H1 (cell line): ENCODE measurements around the gene HOXC13. TPM values are rescaled to one million over a fixed set of nuclear protein-coding genes. Genes with fewer than 3 reads are reported as not detected.

ENCODE experiments used
- polyA plus RNA-seq, 7 experiments: library from polyadenylated mRNA; depleted of rRNA in 3 of 7; stranded (reverse) in 5 of 7; unstranded in 2 of 7; fragments of >200 nt in 5 of 7; fragments of 200-250 nt in 2 of 7; gene quantifications; 1 replicate in 5 of 7; 2 replicates in 1 of 7; 4 replicates in 1 of 7; pipeline versions ENCODE4 v1.2.1 to v1.2.3, GENCODE V29; 2011 to 2013; ENCODE audit warnings: missing spikeins in 2 of 7, mixed read lengths in 2 of 7
- total RNA-seq: library from RNA; stranded (reverse); fragmentation: NEBNext Ultra II Directional; extraction: Animal tissue kit (Norgen Biotek cat#: 25700); gene quantifications from 2 replicates; pipeline ENCODE4 v1.2.1, GENCODE V29; 2021
- TF ChIP-seq, protein P1 (sequence below): fragments of 300-600 bp; sonication (generic); IDR thresholded peaks from 2 replicates; pipeline ENCODE4 v1.7.1; 2012; ENCODE audit warnings: low read length, moderate library complexity, mild to moderate bottlenecking, inconsistent platforms; ENCODE audit not compliant: insufficient replicate concordance

Gene HOXC13
- total and polyA plus RNA-seq, 2 of the 8 experiments (the other 6 are each of a cell fraction or from before 2014, with no cell fraction given), result 0.02 TPM; not detected in 1

DNA sequence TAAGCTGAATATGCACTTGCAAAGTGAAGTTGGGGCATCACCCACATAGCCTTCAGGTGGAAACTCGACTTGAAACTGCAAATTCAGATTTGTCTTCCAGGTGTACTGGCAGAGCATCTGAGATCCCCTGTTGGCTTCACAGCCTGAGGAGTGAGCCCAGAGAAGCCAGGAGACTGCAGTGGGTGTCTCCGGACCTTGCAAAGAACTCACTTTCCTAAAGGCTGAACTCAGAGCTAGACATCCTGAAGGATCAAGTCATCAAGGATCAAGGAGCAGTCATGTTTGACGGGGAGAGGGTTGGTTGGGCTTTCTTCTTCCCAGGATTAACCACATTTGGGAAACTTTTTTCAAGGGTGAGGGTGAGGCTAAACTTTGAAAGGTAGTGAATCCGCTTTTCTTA lies 9.1 kb upstream of the HOXC13 start (continued):
- TF ChIP-seq, protein P1, sequence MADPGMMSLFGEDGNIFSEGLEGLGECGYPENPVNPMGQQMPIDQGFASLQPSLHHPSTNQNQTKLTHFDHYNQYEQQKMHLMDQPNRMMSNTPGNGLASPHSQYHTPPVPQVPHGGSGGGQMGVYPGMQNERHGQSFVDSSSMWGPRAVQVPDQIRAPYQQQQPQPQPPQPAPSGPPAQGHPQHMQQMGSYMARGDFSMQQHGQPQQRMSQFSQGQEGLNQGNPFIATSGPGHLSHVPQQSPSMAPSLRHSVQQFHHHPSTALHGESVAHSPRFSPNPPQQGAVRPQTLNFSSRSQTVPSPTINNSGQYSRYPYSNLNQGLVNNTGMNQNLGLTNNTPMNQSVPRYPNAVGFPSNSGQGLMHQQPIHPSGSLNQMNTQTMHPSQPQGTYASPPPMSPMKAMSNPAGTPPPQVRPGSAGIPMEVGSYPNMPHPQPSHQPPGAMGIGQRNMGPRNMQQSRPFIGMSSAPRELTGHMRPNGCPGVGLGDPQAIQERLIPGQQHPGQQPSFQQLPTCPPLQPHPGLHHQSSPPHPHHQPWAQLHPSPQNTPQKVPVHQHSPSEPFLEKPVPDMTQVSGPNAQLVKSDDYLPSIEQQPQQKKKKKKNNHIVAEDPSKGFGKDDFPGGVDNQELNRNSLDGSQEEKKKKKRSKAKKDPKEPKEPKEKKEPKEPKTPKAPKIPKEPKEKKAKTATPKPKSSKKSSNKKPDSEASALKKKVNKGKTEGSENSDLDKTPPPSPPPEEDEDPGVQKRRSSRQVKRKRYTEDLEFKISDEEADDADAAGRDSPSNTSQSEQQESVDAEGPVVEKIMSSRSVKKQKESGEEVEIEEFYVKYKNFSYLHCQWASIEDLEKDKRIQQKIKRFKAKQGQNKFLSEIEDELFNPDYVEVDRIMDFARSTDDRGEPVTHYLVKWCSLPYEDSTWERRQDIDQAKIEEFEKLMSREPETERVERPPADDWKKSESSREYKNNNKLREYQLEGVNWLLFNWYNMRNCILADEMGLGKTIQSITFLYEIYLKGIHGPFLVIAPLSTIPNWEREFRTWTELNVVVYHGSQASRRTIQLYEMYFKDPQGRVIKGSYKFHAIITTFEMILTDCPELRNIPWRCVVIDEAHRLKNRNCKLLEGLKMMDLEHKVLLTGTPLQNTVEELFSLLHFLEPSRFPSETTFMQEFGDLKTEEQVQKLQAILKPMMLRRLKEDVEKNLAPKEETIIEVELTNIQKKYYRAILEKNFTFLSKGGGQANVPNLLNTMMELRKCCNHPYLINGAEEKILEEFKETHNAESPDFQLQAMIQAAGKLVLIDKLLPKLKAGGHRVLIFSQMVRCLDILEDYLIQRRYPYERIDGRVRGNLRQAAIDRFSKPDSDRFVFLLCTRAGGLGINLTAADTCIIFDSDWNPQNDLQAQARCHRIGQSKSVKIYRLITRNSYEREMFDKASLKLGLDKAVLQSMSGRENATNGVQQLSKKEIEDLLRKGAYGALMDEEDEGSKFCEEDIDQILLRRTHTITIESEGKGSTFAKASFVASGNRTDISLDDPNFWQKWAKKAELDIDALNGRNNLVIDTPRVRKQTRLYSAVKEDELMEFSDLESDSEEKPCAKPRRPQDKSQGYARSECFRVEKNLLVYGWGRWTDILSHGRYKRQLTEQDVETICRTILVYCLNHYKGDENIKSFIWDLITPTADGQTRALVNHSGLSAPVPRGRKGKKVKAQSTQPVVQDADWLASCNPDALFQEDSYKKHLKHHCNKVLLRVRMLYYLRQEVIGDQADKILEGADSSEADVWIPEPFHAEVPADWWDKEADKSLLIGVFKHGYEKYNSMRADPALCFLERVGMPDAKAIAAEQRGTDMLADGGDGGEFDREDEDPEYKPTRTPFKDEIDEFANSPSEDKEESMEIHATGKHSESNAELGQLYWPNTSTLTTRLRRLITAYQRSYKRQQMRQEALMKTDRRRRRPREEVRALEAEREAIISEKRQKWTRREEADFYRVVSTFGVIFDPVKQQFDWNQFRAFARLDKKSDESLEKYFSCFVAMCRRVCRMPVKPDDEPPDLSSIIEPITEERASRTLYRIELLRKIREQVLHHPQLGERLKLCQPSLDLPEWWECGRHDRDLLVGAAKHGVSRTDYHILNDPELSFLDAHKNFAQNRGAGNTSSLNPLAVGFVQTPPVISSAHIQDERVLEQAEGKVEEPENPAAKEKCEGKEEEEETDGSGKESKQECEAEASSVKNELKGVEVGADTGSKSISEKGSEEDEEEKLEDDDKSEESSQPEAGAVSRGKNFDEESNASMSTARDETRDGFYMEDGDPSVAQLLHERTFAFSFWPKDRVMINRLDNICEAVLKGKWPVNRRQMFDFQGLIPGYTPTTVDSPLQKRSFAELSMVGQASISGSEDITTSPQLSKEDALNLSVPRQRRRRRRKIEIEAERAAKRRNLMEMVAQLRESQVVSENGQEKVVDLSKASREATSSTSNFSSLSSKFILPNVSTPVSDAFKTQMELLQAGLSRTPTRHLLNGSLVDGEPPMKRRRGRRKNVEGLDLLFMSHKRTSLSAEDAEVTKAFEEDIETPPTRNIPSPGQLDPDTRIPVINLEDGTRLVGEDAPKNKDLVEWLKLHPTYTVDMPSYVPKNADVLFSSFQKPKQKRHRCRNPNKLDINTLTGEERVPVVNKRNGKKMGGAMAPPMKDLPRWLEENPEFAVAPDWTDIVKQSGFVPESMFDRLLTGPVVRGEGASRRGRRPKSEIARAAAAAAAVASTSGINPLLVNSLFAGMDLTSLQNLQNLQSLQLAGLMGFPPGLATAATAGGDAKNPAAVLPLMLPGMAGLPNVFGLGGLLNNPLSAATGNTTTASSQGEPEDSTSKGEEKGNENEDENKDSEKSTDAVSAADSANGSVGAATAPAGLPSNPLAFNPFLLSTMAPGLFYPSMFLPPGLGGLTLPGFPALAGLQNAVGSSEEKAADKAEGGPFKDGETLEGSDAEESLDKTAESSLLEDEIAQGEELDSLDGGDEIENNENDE, result no peak
